Small intestine (tissue), 7 donors: ENCODE measurements around the gene ALDH6A1. TPM values are rescaled to one million over a fixed set of nuclear protein-coding genes. Genes with fewer than 3 reads are reported as not detected.

Source experiments
- DNase-seq, 2 donors: peaks; one replicate each; pipeline versions ENCODE4 v3.0.0 to v3.0.0-alpha.2; 2013
- FAIRE-seq: peaks from 2 replicates; lab custom pipeline; 2012; peaks lifted over from hg19 to GRCh38; lab: Jason Lieb, UNC
- H3K27ac ChIP-seq, 3 donors: one replicate each; pipeline ENCODE4 v1.5.1; 2013; ENCODE audit warnings: low read length in 2 of 3, mild to moderate bottlenecking in 2 of 3, control low read depth in 1 of 3, inconsistent platforms in 1 of 3, low read depth in 1 of 3, moderate library complexity in 1 of 3
- H3K27me3 ChIP-seq, 3 donors: one replicate each; pipeline ENCODE4 v1.6.1; 2013; ENCODE audit warnings: low read length in 3 of 3, inconsistent platforms in 1 of 3; ENCODE audit not compliant: control insufficient read depth in 3 of 3, insufficient read depth in 3 of 3
- H3K36me3 ChIP-seq, 3 donors: one replicate each; pipeline ENCODE4 v1.6.1; 2013; ENCODE audit warnings: low read length in 3 of 3, inconsistent platforms in 1 of 3, low read depth in 1 of 3, mild to moderate bottlenecking in 1 of 3, moderate library complexity in 1 of 3; ENCODE audit not compliant: control insufficient read depth in 3 of 3, insufficient read depth in 2 of 3
- H3K4me1 ChIP-seq, 3 donors: one replicate each; pipeline ENCODE4 v1.6.1; 2013; ENCODE audit warnings: low read length in 2 of 3, inconsistent platforms in 1 of 3, low read depth in 1 of 3, mild to moderate bottlenecking in 1 of 3, moderate library complexity in 1 of 3; ENCODE audit not compliant: control insufficient read depth in 3 of 3, insufficient read depth in 2 of 3
- H3K4me3 ChIP-seq, 3 donors: one replicate each; pipeline ENCODE4 v1.5.1; 2013; ENCODE audit warnings: low read length in 3 of 3, control low read depth in 1 of 3, inconsistent platforms in 1 of 3, low read depth in 1 of 3, mild to moderate bottlenecking in 1 of 3, moderate library complexity in 1 of 3
- H3K9me3 ChIP-seq, 2 donors: one replicate each; pipeline ENCODE4 v1.6.1; 2013; ENCODE audit warnings: low read depth in 1 of 2, low read length in 1 of 2; ENCODE audit not compliant: control insufficient read depth in 2 of 2, insufficient read depth in 1 of 2
- WGBS, 3 donors: extraction: QIAGEN DNeasy Blood & Tissue Kit; methylation state at CpG; one replicate each; pipeline ENCODE4 v1.1.7; 2013; 5-methylcytosine and 5-hydroxymethylcytosine counted together
- polyA plus RNA-seq, 4 donors: library from polyadenylated mRNA; stranded (reverse) in 3 of 4; unstranded in 1 of 4; fragments of 200-250 nt in 3 of 4; fragments of 120-200 nt in 1 of 4; gene quantifications; one replicate each; pipeline versions ENCODE4 v1.2.1 to v1.2.3, GENCODE V29; 2013
- donor health status: healthy with polysubstance abuse.
- donor health status: control.
- donor health status: control.
- donor health status: Bipolar disorder and iron deficiency.
- donor health status: healthy.

ALDH6A1 gene
- polyA plus RNA-seq, 4 donors: 15.8 to 56.4 (median 30.5) TPM

GRCh38 chr14:74018174-74018585, 66.1 kb downstream of the ALDH6A1 start:
- H3K36me3 ChIP-seq: no peaks in the 10 kb centered on the region
- DNase-seq (peak in 1 of 2 donors; percentile 60), FAIRE-seq (no peak)
- no peaks in the 10 kb centered on the region for H3K27me3 ChIP-seq
- H3K27ac ChIP-seq: peak overlapping the region; percentile 97 to 100 (median 97)
- WGBS, 3 donors: 1 to 6% (median 1%) methylated on average over 8 of the region's 8 CpGs
- H3K9me3 ChIP-seq: no peaks in the 10 kb centered on the region
- H3K4me3 ChIP-seq: peak overlapping the region; percentile 69 to 88 (median 85)
- H3K4me1 ChIP-seq: peaks cover 3 to 9% (median 4%) of the 10 kb centered on the region in 3 donors

- DNase-seq: no peak
- Histone ChIP-seq H3K4me3 (no peak overlapping the region), H3K27ac (no peak overlapping the region), H3K27me3 (no peaks in the 10 kb centered on the region), H3K36me3 (peaks cover 0 to 5% (median 2%) of the 10 kb centered on the region in 3 donors), H3K9me3 (no peaks in the 10 kb centered on the region), H3K4me1 (peaks cover 3 to 9% (median 4%) of the 10 kb centered on the region in 3 donors)
- no peak for FAIRE-seq
These were observed 68.3 kb downstream of the ALDH6A1 start for GRCh38 chr14:74015963-74016362.

GRCh38 chr14:74015176-74015575, 69.1 kb downstream of the ALDH6A1 start:
- 78 to 89% (median 82%) methylated on average over 3 of the region's 3 CpGs for WGBS, 3 donors
- no peak for DNase-seq
- Histone ChIP-seq H3K4me1 (peaks cover 3 to 9% (median 4%) of the 10 kb centered on the region in 3 donors), H3K9me3 (no peaks in the 10 kb centered on the region), H3K27ac (no peak overlapping the region), H3K27me3 (no peaks in the 10 kb centered on the region), H3K4me3 (no peak overlapping the region), H3K36me3 (peaks cover 0 to 7% (median 2%) of the 10 kb centered on the region in 3 donors)
- no peak for FAIRE-seq

DNA sequence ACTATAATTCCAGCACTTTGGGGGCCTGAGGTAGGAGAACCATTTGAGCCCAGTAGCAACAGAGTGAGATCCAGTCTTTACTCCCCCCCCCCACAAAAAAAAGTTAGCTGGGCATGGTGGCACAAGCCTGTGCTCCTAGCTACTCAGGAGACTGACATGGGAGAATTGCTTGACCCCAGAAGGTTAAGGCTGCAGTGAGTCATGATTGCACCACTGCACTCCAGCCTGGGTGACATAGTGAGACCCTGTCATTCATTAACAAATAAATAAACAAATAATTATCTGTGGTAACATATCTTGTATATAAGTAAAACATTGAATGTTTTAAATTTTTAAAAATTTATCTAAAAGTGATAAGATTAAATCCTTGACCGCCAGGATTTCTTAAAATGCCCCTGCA, 70.0 kb downstream of the ALDH6A1 start:
- 24 to 81% (median 58%) methylated on average over 1 of the region's 1 CpG for WGBS, 3 donors
- Histone ChIP-seq H3K9me3 (no peaks in the 10 kb centered on the region), H3K36me3 (peaks cover 0 to 14% (median 2%) of the 10 kb centered on the region in 3 donors), H3K27me3 (no peaks in the 10 kb centered on the region), H3K4me3 (no peak overlapping the region), H3K4me1 (peaks cover 0 to 9% (median 4%) of the 10 kb centered on the region in 3 donors), H3K27ac (peak overlapping the region in 1 of 3 donors; percentile 37)
- FAIRE-seq (no peak), DNase-seq (peak; percentile 38 to 67)

- no peak overlapping the region for H3K27ac ChIP-seq
- no peak overlapping the region for H3K4me3 ChIP-seq
- WGBS, 3 donors: 25 to 62% (median 41%) methylated on average over 2 of the region's 2 CpGs
- FAIRE-seq (no peak), DNase-seq (no peak)
- H3K9me3 ChIP-seq: no peaks in the 10 kb centered on the region
- H3K36me3 ChIP-seq: peaks cover 3 to 38% (median 7%) of the 10 kb centered on the region in 3 donors
- H3K27me3 ChIP-seq: no peaks in the 10 kb centered on the region
- peaks cover 0 to 2% (median under 1%) of the 10 kb centered on the region in 3 donors for H3K4me1 ChIP-seq
These were observed 75.3 kb downstream of the ALDH6A1 start for GRCh38 chr14:74008843-74009499.

Other genes starting within 250 kb of the ALDH6A1 start
- 10 to 100 TPM in 3 of 4 donors, 1 to 10 TPM in 1; 8.2 to 15.7 (median 13.4) TPM for gene PTGR2, start 232.6 kb downstream of the ALDH6A1 start, polyA plus RNA-seq
- gene ZNF410, start 197.6 kb downstream of the ALDH6A1 start, polyA plus RNA-seq: 10 to 100 TPM; 30.7 to 50.1 (median 36.7) TPM
- gene FAM161B, start 134.4 kb downstream of the ALDH6A1 start, polyA plus RNA-seq: 1 to 10 TPM; 2.0 to 5.1 (median 3.1) TPM
- gene COQ6, start 134.2 kb downstream of the ALDH6A1 start, polyA plus RNA-seq: 10 to 100 TPM in 3 of 4 donors, 1 to 10 TPM in 1; 10.0 to 23.3 (median 18.8) TPM
- gene ENTPD5, start 65.2 kb downstream of the ALDH6A1 start, polyA plus RNA-seq: 10 to 100 TPM; 17.4 to 85.8 (median 31.1) TPM
- gene BBOF1, start 65.1 kb downstream of the ALDH6A1 start, polyA plus RNA-seq: 1 to 10 TPM in 3 of 4 donors, under 1 TPM in 1; 0.89 to 5.1 (median 1.9) TPM
- gene LIN52, start 503 bp upstream of the ALDH6A1 start, polyA plus RNA-seq: 10 to 100 TPM in 3 of 4 donors, 1 to 10 TPM in 1; 6.1 to 22.1 (median 11.1) TPM
- gene VSX2, start 155.0 kb upstream of the ALDH6A1 start, polyA plus RNA-seq: not detected
- gene ABCD4, start 218.5 kb upstream of the ALDH6A1 start, polyA plus RNA-seq: 100 to 1,000 TPM in 1 of 4 donors, 10 to 100 TPM in 3; 31.1 to 138 (median 51.7) TPM